Liver (tissue), 9 donors: Measurements from ENCODE around the gene CELA2A. TPM values are rescaled to one million over a fixed set of nuclear protein-coding genes. Genes with fewer than 3 reads are reported as not detected.

ENCODE experiments used
- DNase-seq: peaks from one replicate; pipeline ENCODE4 v3.0.0-alpha.2; 2017; ENCODE audit warnings: low spot score
- H3K27ac ChIP-seq, 2 donors: one replicate each; pipeline ENCODE4 v1.7.0; 2013; ENCODE audit warnings: inconsistent platforms in 2 of 2, low read length in 2 of 2, control low read depth in 1 of 2, low read depth in 1 of 2, mild to moderate bottlenecking in 1 of 2
- H3K27me3 ChIP-seq, 4 donors: one replicate each; pipeline versions ENCODE4 v1.6.1 to v1.7.0; 2013; ENCODE audit warnings: low read length in 3 of 4, inconsistent platforms in 1 of 4, mild to moderate bottlenecking in 1 of 4, moderate library complexity in 1 of 4; ENCODE audit not compliant: control insufficient read depth in 4 of 4, insufficient read depth in 4 of 4
- H3K36me3 ChIP-seq, 4 donors: one replicate each; pipeline versions ENCODE4 v1.6.1 to v1.7.0; 2013; ENCODE audit warnings: low read length in 3 of 4, mild to moderate bottlenecking in 3 of 4, low read depth in 1 of 4, moderate library complexity in 1 of 4; ENCODE audit not compliant: control insufficient read depth in 4 of 4, insufficient read depth in 3 of 4
- H3K4me1 ChIP-seq, 4 donors: one replicate each; pipeline versions ENCODE4 v1.6.1 to v1.7.0; 2013; ENCODE audit warnings: low read length in 3 of 4, mild to moderate bottlenecking in 3 of 4, moderate library complexity in 1 of 4; ENCODE audit not compliant: control insufficient read depth in 4 of 4, insufficient read depth in 4 of 4
- H3K4me3 ChIP-seq, 3 donors: one replicate each; pipeline versions ENCODE4 v1.6.1 to v1.7.0; 2013; ENCODE audit warnings: low read length in 3 of 3, control low read depth in 1 of 3, low read depth in 1 of 3, mild to moderate bottlenecking in 1 of 3
- H3K9ac ChIP-seq, 2 donors: one replicate each; pipeline ENCODE4 v1.7.0; 2013; ENCODE audit warnings: low read length in 2 of 2, mild to moderate bottlenecking in 2 of 2, moderate library complexity in 2 of 2, control low read depth in 1 of 2, low read depth in 1 of 2
- H3K9me3 ChIP-seq, 4 donors: one replicate each; pipeline versions ENCODE4 v1.6.1 to v1.7.0; 2013; ENCODE audit warnings: low read length in 3 of 4; ENCODE audit not compliant: control insufficient read depth in 4 of 4
- EGR1 ChIP-seq, 2 donors: IDR thresholded peaks; 2 replicates each; pipeline ENCODE4 v1.6.1; 2016 to 2018; ENCODE audit warnings: antibody characterized with exemption in 2 of 2, low read depth in 2 of 2
- FOXA1 ChIP-seq: IDR thresholded peaks from 2 replicates; pipeline ENCODE4 v1.6.1; 2016; ENCODE audit warnings: antibody characterized with exemption
- FOXA2 ChIP-seq: IDR thresholded peaks from 2 replicates; pipeline ENCODE4 v1.6.1; 2016; ENCODE audit warnings: antibody characterized with exemption
- GABPA ChIP-seq, 2 donors: IDR thresholded peaks in 1 of 2; conservative IDR thresholded peaks in 1 of 2; 2 replicates each; pipeline ENCODE4 v1.6.1; 2016; ENCODE audit warnings: antibody characterized with exemption in 2 of 2, mild to moderate bottlenecking in 1 of 2, moderate library complexity in 1 of 2
- HNF4A ChIP-seq, 2 donors: conservative IDR thresholded peaks; 2 replicates each; pipeline ENCODE4 v1.6.1; 2016; ENCODE audit warnings: antibody characterized with exemption in 2 of 2, mild to moderate bottlenecking in 2 of 2
- HNF4G ChIP-seq: IDR thresholded peaks from 2 replicates; pipeline ENCODE4 v1.6.1; 2016; ENCODE audit warnings: antibody characterized with exemption
- JUND ChIP-seq, 2 donors: IDR thresholded peaks; 2 replicates each; pipeline ENCODE4 v1.6.1; 2016; ENCODE audit warnings: antibody characterized with exemption in 2 of 2
- NR2F2 ChIP-seq: IDR thresholded peaks from 2 replicates; pipeline ENCODE4 v1.6.1; 2016; ENCODE audit warnings: antibody characterized with exemption
- RAD21 ChIP-seq, 2 donors: IDR thresholded peaks; 2 replicates each; pipeline ENCODE4 v1.6.1; 2016; ENCODE audit warnings: antibody characterized with exemption in 2 of 2, mild to moderate bottlenecking in 2 of 2
- RXRA ChIP-seq, 2 donors: IDR thresholded peaks; 2 replicates each; pipeline ENCODE4 v1.6.1; 2017 to 2018; ENCODE audit warnings: antibody characterized with exemption in 2 of 2, mild to moderate bottlenecking in 1 of 2
- SP1 ChIP-seq: IDR thresholded peaks from 2 replicates; pipeline ENCODE4 v1.6.1; 2018; ENCODE audit warnings: antibody characterized with exemption, mild to moderate bottlenecking
- TAF1 ChIP-seq: conservative IDR thresholded peaks from 2 replicates; pipeline ENCODE4 v1.6.1; 2016; ENCODE audit warnings: antibody characterized with exemption, mild to moderate bottlenecking
- YY1 ChIP-seq: IDR thresholded peaks from 2 replicates; pipeline ENCODE4 v1.6.1; 2016; ENCODE audit warnings: antibody characterized with exemption, mild to moderate bottlenecking
- WGBS: extraction: QIAGEN DNeasy Blood & Tissue Kit; methylation state at CpG from one replicate; pipeline ENCODE4 v1.1.7; 2013; 5-methylcytosine and 5-hydroxymethylcytosine counted together
- polyA plus RNA-seq, 2 donors: library from polyadenylated mRNA; stranded (reverse) in 1 of 2; unstranded in 1 of 2; fragments of 200-250 nt in 1 of 2; fragments of >200 nt in 1 of 2; fragmentation: Nextera tagmentation in 1 of 2; extraction: Ambion mirVana in 1 of 2; gene quantifications; one replicate each; pipeline versions ENCODE4 v1.2.1 to v1.2.3, GENCODE V29; 2013 to 2015
- total RNA-seq, 2 donors: library from RNA; depleted of rRNA; stranded (reverse); fragments of >200 nt; gene quantifications; one replicate each; pipeline ENCODE4 v1.2.3, GENCODE V29; 2014
- TF ChIP-seq, protein P1 (sequence below): IDR thresholded peaks from 2 replicates; pipeline ENCODE4 v1.6.1; 2016; ENCODE audit warnings: antibody characterized with exemption, mild to moderate bottlenecking
- TF ChIP-seq, protein P2 (sequence below): IDR thresholded peaks from 2 replicates; pipeline ENCODE4 v1.6.1; 2016; ENCODE audit warnings: antibody characterized with exemption
- TF ChIP-seq, protein P3 (sequence below): IDR thresholded peaks from 2 replicates; pipeline ENCODE4 v1.6.1; 2016; ENCODE audit warnings: antibody characterized with exemption
- TF ChIP-seq, protein P4 (sequence below): IDR thresholded peaks from 2 replicates; pipeline ENCODE4 v1.6.1; 2016; ENCODE audit warnings: antibody characterized with exemption
- TF ChIP-seq, protein P5 (sequence below): fragments of 150-350 bp; IDR thresholded peaks from 2 replicates; pipeline ENCODE4 v1.5.1; 2017; ENCODE audit warnings: improper control_type of control experiment, low read depth, low read length; ENCODE audit not compliant: missing input control
- donor health status: healthy.
- donor health status: healthy.
- donor health status: healthy.
- donor health status: healthy.
- donor health status: healthy.

CELA2A gene
- total and polyA plus RNA-seq, 4 donors: not detected

DNA sequence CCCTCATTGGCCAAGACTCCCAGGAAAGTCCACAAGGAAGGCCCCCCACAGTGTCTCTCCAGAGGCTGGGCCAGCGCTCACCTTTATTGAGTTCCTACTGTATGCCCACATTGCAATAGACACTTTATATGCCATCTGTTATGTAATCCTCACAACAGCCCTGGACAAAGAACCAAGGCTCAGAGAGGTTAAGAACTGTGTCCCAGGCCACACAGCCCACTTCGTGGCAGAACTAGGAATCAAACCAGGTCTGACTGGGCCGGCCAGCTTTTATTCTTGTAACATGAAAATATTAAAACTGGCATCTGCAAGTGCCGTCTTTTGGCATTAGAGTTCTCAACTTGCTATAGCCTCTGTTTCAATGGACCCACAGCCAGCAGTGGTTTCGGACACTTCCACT lies 13.8 kb upstream of the CELA2A start:
- TF ChIP-seq, protein P1, sequence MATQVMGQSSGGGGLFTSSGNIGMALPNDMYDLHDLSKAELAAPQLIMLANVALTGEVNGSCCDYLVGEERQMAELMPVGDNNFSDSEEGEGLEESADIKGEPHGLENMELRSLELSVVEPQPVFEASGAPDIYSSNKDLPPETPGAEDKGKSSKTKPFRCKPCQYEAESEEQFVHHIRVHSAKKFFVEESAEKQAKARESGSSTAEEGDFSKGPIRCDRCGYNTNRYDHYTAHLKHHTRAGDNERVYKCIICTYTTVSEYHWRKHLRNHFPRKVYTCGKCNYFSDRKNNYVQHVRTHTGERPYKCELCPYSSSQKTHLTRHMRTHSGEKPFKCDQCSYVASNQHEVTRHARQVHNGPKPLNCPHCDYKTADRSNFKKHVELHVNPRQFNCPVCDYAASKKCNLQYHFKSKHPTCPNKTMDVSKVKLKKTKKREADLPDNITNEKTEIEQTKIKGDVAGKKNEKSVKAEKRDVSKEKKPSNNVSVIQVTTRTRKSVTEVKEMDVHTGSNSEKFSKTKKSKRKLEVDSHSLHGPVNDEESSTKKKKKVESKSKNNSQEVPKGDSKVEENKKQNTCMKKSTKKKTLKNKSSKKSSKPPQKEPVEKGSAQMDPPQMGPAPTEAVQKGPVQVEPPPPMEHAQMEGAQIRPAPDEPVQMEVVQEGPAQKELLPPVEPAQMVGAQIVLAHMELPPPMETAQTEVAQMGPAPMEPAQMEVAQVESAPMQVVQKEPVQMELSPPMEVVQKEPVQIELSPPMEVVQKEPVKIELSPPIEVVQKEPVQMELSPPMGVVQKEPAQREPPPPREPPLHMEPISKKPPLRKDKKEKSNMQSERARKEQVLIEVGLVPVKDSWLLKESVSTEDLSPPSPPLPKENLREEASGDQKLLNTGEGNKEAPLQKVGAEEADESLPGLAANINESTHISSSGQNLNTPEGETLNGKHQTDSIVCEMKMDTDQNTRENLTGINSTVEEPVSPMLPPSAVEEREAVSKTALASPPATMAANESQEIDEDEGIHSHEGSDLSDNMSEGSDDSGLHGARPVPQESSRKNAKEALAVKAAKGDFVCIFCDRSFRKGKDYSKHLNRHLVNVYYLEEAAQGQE: no peak
- no peak for TF ChIP-seq SP1
- no peak for TF ChIP-seq HNF4A (conservative IDR thresholded peaks at IDR 0.05)
- no peak for TF ChIP-seq TAF1
- no peak for TF ChIP-seq HNF4G
- no peak for TF ChIP-seq YY1
- TF ChIP-seq, protein P2, sequence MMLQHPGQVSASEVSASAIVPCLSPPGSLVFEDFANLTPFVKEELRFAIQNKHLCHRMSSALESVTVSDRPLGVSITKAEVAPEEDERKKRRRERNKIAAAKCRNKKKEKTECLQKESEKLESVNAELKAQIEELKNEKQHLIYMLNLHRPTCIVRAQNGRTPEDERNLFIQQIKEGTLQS: no peak
- no peak for TF ChIP-seq FOXA2
- no peak for TF ChIP-seq FOXA1
- TF ChIP-seq, protein P3, sequence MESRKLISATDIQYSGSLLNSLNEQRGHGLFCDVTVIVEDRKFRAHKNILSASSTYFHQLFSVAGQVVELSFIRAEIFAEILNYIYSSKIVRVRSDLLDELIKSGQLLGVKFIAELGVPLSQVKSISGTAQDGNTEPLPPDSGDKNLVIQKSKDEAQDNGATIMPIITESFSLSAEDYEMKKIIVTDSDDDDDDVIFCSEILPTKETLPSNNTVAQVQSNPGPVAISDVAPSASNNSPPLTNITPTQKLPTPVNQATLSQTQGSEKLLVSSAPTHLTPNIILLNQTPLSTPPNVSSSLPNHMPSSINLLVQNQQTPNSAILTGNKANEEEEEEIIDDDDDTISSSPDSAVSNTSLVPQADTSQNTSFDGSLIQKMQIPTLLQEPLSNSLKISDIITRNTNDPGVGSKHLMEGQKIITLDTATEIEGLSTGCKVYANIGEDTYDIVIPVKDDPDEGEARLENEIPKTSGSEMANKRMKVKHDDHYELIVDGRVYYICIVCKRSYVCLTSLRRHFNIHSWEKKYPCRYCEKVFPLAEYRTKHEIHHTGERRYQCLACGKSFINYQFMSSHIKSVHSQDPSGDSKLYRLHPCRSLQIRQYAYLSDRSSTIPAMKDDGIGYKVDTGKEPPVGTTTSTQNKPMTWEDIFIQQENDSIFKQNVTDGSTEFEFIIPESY: no peak
- TF ChIP-seq, protein P4, sequence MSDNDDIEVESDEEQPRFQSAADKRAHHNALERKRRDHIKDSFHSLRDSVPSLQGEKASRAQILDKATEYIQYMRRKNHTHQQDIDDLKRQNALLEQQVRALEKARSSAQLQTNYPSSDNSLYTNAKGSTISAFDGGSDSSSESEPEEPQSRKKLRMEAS: no peak
- no peak for TF ChIP-seq JUND (IDR thresholded peaks at IDR 0.05)
- TF ChIP-seq GABPA (IDR thresholded peaks at IDR 0.05 in 1 of 2, conservative IDR thresholded peaks at IDR 0.05 in 1 of 2): no peak
- TF ChIP-seq EGR1 (IDR thresholded peaks at IDR 0.05; ENCODE audit: low read depth in 2 of 2): no peak
- no peak for TF ChIP-seq RXRA (IDR thresholded peaks at IDR 0.05)
- TF ChIP-seq NR2F2: no peak
- TF ChIP-seq, protein P5, sequence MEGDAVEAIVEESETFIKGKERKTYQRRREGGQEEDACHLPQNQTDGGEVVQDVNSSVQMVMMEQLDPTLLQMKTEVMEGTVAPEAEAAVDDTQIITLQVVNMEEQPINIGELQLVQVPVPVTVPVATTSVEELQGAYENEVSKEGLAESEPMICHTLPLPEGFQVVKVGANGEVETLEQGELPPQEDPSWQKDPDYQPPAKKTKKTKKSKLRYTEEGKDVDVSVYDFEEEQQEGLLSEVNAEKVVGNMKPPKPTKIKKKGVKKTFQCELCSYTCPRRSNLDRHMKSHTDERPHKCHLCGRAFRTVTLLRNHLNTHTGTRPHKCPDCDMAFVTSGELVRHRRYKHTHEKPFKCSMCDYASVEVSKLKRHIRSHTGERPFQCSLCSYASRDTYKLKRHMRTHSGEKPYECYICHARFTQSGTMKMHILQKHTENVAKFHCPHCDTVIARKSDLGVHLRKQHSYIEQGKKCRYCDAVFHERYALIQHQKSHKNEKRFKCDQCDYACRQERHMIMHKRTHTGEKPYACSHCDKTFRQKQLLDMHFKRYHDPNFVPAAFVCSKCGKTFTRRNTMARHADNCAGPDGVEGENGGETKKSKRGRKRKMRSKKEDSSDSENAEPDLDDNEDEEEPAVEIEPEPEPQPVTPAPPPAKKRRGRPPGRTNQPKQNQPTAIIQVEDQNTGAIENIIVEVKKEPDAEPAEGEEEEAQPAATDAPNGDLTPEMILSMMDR: no peak
- no peak for TF ChIP-seq RAD21 (IDR thresholded peaks at IDR 0.05)
- Histone ChIP-seq H3K4me1 (no peaks in the 10 kb centered on the region), H3K27me3 (no peaks in the 10 kb centered on the region), H3K9me3 (no peaks in the 10 kb centered on the region), H3K9ac (no peak overlapping the region), H3K27ac (no peak overlapping the region), H3K4me3 (no peak overlapping the region), H3K36me3 (no peaks in the 10 kb centered on the region)
- WGBS: 92% methylated on average over 5 of the region's 5 CpGs
- DNase-seq: no peak
